SIG-M5 (cell line): ENCODE measurements around the gene LAT.

Experiments used
- DNase-seq: peaks from one replicate; lab custom pipeline; 2025; lab: John Stamatoyannopoulos, UW

LAT gene

DNA sequence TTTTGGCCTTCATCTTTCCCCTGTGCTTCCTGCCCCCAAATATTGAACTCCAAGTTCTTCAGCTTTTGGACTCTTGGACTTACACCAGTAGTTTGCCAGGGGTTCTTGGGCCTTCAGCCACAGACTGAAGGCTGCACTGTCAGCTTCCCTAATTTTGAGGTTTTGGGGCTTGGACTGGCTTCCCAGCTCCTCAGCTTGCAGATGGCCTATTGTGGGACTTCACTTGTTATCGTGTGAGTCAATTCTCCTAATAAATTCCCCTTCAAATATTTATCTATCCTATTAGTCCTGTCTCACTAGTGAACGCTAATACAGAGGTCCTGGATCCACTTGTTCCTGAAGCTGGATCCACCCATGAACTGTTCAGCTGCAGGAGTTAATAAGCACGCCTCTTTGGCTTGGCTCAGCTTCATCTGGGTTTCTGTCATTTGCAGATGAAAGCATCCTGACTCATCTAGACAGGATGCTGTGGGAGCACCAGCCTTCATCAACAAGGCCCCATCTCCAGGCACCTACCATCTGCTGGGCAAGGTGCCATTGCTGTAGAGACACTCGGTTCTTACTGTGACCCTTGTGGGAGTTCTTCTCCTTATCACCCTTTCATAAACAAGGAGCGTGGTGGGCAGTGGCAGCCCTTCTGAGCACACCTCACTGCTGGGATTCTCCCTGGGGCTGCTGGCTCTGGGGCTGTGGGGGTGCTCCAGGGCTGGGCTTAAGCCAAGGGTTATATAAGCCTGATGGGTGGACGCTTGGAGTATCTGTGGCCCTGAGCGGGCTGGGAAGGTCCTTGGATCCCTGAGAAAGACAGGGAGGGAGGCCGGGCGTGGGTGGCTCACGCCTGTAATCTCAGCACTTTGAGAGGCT lies 23.1 kb downstream of the LAT start:
- no peak for DNase-seq

DNA sequence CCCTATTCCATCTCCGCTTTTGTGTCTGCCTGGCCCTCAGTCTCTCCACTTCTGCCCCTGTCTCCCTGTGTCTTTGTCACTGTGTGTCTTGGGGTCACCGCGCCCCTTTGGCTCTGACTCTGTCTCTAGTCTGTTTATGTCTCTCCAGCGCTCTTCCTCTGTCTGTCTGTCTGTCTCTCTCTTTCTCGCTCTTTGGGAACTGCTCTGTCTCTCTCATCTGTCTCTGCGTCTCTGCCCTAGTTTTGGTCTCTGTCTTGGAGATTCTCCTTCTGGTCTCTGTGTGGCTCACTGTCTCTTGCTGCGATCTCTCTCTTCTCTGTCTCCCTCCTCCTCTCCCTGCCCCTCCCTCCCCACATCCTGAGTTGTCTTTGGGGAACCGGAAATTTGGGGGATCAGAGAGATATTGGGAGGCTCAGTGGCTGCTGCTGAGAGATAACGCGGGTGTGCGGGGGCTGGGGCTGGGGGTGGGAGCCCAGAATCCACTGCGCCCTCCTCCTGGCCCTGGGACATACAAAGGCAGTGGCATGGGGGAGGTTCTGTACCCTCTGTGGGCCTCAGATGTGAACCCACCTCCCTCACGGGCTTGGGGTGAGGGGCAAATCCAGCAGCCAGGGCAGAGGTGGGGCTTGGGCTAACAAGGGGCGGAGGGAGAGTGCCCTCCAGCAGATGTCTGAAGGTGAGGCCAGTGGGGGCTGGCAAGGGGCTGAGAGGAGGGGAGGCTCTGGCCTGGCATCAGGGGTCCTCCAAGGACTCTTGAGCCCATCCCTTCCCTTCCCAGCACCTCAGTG lies 24.4 kb downstream of the LAT start:
- DNase-seq, result no peak

DNA sequence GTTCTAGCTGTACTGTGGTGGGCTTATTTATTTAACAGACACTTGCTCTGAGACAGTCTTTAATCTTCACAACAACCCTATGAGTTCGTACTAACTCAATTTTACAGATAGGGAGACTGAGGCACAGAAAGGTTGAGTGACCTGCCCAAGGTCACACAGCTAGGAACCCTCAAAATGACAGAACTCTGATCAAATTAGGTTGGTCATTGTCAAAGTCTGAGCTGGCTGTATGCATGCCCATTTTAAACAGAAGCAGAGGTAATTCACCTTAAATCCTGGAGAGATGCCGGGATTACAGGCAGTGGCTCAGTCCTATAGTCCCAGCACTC lies 24.9 kb downstream of the LAT start:
- no peak for DNase-seq

DNA sequence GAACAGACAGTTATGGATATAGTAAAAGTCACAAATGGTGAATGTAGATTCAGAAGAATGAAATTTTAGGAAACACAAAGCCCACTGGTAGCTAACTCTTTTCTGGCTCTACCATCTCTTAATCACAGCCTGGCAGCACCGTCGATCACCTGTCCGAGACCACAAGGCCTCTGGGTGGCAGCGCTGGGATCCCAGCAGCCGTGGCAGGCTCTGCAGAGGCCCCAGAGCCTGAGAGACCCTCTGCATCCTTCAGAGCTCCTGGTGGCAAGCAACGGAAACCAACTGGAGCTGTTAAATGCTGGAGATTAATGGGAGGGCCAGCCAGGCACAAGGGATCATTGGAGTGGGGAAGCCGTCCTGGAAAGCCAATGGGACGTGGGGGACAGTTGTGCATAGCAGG lies 26.3 kb downstream of the LAT start:
- DNase-seq, result no peak

DNA sequence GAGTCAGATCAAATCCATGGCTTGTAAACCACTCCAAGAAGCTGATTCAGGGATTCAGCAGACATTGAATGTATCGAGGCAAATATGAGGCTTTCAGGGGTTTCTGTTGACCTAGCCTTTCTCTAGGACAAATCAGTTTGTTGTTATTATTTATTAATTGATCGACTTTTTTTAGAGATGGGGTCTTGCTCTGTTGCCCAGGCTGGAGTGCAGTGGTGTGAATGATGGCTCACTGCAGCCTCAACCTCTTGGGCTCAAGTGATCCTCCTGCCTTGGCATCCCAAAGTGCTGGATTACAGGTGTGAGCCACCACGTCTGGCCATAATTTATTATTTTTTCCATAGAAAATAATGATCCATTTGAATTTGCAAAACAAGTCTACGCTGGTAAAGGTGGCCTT lies 27.0 kb downstream of the LAT start:
- DNase-seq, result no peak

DNA sequence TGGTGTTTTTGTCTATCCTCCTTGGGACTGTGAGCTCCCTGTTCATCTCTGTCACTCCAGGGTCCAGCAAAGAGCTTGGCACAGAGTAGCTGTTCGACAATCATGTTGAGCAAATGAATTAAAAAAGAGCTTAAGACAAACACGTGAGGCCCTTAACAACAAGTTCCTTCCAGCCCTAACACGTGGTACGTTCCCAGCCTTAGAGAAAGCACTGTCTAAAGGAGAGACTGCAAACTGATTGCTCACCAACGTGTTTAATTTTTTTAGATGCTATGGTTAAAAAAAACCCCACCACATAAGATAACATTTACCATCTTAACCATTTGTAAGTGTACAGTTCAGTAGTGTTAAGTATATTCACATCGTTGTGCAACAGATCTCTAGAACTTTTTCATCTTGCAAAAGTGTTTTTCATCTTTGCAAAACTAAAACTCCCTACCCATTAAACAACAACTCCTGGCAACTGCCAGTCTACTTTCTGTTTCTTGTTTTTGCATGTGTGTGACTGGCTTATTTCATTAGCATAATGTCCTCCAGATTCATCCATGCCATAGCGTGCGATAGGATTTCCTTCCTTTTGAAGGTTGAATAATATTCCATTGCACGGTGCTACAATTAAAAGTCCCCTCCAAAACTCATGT lies 28.2 kb downstream of the LAT start:
- no peak for DNase-seq

DNA sequence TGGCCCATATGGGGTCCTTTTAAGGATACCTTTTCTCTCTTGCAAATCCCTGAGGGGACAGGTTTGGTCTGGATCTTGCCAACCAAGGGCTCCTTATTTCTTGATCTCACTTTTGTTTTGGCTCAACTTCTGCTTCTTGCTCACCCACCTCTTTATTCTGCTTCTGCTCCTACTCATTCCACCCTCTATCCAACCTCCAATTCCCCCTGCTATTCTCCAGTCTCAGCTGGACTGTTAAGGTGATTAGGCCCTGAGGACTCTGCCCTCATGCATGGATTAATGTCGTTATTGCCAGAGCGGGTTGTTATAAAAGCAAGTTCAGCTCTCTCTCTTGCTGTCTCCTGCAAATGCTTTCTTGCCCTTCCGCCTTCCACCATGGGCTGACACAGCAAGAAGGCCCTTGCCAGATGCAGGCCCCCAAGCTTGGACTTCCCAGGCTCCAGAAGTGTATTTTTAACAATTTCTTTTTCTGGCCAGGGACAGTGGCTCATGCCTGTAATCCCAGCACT lies 29.8 kb downstream of the LAT start:
- no peak for DNase-seq

DNA sequence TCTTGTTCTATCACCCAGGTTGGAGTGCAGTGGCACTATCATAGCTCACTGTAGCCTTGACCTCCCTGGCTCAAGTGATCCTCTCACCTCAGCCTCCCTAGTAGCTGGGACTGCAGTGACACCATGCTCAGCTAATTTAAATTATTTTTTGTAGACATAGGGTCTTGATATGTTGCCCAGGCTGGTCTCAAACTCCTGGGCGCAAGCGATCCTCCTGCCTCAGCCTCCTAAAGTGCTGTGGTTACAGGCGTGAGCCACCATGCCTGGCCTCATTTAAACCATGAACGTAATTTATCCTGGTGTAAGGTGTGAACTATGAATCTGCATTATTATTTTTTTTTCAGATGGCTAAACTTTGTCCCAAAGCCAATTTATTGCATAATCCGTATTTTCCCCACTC lies 37.3 kb downstream of the LAT start:
- DNase-seq, result no peak

DNA sequence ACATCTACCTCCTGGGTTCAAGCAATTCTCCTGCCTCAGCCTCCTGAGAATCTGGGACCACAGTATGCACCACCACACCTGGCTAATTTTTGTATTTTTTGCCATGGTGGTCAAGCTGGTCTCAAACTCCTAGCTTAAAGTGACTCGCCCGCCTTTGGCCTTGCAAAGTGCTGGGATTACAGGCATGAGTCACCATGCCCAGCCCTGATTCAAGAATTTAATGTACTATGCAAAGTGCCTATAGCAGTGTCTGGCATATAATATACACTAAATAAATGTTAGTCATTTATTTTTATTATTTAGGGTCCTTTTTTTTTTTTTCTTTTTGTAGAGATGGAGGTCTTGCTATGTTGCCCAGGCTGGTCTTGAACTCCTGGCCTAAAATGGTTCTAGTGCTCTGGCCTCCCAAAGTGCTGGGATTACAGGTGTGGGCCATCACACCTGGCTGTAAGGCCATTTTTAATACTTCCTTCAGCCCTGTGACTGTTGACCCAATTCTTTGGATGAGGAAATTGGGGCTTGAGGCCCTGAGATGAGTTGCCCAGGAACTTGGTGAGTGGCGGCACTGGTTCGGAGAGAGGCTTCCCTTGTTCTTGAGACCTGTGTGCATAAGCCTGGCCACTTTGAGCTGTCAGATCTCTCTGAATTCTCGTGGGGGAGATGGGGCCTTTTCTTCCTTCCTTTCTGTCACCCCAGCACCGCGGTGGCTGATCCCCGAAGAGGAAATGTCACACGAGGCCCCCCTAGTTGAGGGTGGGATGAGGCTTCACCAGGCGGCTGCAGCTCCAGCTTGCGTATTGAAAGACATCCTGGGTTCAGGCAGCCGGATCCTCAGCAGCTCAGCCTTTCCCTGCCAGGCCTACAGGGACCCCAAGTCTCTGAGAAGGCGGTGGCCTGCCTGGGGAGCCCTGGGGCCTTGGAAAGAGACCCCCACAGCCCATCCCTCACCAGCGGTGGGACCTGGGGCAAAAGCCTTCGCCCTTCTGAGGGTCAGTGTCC lies 38.7 kb downstream of the LAT start:
- no peak for DNase-seq

DNA sequence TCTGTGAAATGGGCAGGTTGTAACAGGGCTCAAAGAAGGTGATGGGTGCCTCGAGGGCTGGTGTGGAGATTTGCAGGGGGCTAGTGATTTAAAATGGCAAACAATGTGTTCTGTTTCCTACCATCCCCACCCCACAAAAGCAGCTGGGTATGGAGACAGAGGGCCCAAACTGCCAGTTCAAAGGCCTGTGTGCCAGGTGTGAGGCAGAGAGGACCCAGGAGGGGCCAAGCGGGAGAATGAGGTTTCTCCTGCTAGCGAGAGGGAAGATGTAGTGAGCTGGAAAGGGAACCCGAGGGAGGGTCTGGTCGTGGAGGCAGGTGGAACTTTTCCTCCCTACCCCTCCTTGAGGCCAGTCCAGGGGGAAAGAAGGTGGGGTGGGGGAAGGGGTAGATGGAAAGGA lies 39.4 kb downstream of the LAT start:
- DNase-seq, result no peak

DNA sequence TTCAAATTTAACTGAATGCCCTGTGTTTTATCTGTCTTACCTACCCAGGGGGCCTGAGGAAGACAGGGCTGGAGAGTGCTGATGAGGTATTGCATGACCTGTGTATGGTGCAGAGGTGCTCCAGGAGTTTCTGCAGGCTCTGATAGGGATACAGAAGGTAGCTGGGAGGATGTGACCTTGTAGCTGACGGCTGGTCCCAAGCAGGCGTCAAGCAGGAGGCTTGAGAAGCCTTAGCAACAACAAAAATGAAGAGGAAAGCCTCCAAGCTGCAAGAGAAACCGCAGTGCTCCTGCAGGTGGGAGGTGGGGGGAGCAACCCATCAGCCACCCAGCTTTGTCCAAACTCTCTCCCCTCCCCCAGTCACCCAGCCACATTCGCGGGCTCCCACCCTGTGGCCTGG lies 40.4 kb downstream of the LAT start:
- DNase-seq, result no peak

DNA sequence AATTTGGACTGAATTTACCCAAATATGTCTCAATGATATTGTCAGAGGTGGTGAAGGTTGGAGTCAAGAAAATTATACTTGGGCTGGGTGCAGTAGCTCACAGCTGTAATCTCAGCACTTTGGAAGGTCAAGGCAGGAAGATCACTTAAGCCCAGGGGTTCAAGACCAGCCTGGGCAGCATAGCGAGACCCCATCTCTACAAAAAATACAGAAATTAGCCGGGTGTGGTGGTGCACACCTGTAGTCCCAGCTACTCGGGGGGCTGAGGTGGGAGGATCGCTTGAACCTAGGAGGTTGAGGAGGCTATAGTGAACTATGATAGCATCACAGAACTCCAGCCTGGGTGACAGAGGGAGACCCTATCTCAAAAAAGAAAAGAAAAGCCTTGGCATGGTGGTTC lies 40.9 kb downstream of the LAT start:
- DNase-seq, result no peak

DNA sequence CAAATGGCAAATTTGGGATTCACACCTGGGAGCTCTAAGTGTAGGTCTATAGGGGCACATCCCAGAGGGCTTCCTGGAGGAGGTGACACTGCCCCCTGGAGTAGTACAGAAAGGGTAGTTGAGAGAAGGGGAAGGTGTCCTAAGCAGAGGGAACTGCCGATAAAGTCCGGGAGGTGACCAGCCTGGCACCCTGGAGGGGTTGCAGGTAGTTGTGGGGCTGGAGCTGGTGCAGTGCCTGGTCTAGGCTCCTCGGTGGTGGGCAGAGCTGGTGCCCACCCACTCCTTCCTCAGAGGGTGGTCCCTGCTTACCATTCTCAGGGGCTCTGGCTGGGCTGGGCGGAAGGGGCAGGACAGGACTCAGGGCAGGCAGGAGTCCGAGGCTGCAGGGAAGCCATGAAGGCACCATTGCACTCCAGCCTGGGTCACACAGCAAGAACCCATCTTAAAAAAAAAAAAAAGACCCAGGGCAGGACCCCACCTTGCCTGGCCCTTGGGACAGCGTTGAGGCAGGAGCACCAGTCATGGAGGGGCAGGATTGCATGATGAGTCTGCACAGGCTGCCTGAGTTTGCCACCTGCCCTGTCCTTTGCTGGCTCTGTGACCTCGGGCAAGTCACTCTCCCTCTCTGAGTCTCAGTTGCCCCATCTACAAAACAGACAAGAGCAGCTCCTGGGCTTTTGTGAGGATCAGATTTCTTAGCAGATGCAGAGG lies 43.8 kb downstream of the LAT start:
- no peak for DNase-seq

DNA sequence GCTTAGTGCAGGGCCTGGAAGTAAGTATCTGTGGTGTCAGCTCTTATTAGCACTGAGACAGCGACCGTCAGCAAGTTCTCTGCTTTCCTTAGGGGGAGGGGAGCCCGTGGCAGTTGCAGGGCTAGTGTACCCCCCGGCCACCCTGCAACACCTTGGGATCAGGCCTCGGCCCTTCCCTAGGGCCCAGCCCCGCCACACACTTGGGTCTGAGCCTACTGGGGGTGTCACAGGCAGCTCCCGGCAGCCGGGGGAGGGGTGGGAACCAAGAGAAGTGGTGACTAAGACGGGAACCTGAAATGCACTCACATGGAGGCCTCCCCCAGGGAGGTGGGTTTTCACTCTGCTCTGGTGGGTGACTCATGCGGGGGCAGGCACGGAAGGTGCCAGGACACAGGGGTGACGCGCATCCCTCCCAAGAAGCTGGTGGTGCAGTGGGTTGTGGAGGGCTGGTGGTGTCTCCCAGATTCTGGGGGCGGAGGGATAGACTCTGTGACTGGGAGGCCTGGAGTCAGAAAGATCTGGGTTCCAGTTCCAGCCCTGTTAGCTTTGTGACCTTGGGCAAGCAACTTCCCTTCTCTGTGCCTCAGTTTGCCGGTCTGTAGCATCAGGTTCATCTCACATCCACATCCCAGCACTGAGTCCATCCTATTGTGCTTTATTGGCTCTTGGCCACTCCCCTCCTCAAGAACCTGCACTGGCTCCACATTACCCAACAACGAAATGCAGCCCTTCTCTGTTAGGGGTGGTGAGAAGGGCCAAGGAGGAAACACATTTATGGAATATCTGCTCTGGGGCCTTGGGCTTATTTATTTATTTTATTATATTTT lies 44.5 kb downstream of the LAT start:
- DNase-seq, result peak; percentile 28

DNA sequence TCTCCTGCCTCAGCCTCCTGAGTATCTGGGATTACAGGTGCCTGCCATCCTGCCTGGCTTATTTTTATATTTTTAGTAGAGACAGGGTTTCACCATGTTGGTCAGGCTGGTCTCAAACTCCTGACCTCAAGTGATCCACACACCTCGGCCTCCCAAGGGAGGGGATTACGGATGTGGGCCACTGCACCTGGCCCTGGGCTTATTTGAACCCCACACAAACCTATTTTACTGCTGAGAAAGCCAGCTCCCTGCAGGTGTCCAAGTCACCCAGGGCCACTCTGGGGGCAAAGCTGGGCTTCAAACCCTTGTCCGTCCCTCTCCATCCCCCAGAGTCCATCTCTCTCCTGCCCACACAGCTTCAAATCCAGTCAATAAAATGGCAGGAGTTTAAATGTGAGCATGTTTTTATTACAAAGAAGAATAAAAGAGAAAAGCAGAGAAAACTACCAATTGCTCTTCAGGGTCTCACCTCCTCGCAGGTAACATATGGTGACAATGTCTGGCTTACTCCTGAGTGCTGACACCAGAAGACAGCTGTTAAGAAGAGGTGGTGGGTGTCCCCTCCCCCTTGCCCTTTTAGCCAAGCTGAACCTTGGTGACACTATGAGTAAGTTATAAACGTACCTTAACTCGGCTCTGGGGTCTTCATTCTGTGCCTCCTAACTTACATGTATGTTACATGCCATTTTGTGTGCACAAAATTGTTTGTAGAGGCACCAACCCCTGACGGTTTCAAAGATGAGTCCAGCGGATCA lies 45.4 kb downstream of the LAT start:
- DNase-seq, result no peak
